NCI-H524 treated with DMSO at 0.1 percent for 48 hours (cell line): ENCODE measurements around the gene PREPL.

Experiments
- DNase-seq: peaks from one replicate; lab custom pipeline; 2025; lab: John Stamatoyannopoulos, UW

PREPL gene

DNA sequence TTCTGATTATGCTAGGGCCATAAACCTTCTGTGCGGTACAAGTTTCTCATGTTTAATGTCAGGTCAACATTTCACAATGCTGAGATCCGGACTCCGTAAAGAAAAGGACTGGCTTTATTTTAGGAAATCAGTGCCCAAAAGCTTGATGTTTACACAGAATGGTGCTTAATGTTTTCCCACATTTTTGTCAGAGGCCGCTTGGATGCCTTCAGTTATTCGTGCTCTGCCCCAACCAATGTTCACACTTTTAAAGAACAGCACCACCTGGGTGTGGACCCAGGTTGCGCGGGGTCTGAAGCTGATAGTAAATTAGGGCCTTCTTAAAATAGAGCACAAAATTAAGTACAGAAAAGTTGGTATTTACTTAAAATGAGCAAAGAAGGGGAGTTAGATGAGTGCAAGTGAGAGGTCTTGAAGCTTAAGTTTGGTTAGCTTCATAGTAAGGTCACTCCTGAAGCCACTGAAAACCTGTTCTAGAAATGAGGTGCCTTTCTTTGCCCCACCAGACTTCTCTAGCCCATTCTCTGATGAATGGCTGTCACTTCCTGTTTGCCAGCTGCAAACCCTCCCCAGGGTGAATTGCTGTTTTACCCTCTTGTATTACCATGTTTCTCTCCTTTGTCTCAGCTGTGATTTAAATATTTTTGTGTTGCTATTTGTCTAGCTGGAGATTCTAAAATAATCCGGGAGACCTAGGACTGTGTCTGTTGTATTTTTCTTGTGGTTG, 65.5 kb downstream of the PREPL start:
- no peak for DNase-seq

DNA sequence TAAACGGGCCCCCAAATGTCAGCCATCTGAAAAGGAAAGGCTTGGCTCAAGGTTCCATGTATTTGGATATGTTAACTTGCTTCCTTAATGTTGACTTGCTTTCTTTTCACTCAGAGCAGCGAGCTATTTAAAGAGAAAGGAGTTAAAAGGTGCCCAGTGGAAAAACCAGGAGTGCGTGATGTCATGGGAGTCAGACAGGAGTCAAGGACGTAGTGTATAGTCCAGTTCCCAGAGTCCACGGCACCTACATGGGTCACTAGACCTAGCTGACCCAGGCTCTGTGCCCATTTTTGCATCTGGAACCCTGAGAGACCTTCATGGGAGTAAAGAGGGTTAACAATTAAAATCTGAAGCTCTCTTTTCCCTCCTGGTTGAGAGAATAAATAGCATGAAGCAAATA, 66.2 kb downstream of the PREPL start:
- no peak for DNase-seq

DNA sequence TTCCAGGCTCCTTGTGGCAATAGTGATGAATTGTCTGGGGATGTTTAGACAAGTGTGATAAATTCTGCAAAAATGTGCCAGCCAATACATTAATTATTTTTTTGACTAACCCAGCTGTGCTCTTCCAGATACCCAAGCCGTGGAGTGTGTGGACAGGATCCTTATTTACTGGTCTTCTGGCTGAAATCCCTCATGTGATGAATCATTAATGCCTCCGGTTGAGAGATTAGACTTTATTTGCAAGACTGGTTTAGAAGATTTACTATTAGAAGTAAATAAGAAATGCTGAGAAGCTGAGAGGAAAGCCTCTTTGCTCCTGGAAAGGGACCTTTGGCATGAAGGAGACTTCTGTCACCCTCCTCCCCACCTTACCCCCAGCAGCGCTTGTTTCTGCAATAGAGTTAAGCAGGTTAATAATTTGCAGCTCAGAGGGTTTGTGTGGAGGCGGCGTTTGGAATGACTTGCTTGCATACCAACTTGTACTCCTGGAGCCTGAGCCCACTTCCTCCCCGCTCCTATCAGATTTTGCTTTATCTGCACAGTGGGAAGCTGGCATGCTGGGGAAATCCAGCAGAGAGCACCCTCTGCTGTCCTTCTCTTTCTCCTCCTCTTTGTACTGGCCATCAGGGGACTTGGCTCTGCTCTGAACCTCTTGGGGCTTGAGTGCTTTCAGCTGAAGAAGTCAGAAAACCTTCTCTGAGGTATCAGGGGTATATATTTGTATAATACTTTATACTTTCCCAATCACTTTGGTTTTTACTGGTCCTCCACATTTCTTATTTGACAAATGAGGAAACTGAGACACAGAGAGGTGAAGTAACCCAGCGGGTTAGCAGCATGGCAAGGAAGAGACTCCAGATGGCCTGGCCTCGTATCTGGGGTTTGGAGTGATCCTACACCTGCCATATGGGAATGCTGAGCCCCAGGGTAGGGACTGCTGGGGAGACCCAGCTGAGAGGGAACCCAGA, 69.7 kb downstream of the PREPL start:
- peak; percentile 74 for DNase-seq

DNA sequence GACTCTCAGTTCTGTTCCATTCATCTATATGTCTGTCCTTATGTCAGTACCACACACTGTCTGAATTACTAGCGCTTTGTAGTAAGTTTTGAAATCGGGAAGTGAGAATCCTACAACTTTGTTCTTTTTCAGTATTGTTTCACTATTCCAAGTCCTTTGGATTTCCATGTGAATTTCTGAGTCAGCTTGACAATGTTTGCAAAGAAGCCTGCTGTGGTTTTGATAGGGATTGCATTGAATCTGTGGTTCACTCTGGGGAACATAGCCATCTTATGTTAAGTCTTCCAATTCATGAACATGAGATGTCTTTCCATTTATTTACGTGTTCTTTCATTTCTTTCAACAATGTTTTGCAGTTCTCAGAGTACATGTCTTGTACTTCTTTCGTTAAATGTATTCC, 71.0 kb downstream of the PREPL start:
- DNase-seq: no peak

DNA sequence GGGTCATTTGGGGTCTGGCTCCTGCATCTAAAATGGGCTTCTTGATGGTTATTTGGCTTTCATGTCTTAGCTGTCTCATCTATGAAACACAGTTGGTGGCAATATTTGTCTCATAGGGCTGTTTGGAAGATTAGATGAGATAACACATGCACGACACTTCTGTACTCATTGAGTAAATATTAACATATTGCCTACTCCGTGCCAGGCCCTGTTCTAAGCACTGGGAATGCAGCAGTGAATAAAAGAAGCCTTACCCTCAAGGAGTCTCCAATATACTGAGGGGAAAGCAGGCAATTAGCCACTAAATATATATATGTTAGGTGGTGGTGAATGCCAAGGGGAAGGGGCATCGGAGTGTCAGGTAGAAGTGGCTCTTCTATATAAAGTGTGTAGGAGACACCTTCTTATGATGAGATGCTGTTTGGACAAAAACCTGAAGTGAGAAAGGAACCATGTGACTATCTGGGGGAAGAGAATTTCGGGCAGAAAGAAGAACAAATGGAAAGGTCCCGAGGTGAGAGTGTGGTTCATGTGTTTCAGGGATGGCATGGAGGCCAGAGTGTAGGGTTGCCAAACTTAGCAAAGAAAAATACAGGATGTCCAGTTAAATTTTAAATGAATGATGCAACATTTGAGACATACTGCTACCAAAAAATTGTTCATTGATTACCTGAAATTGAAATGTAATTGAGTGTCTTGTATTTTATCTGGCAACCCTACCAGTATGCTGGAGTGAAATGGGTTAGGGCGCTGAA, 74.2 kb downstream of the PREPL start:
- no peak for DNase-seq

DNA sequence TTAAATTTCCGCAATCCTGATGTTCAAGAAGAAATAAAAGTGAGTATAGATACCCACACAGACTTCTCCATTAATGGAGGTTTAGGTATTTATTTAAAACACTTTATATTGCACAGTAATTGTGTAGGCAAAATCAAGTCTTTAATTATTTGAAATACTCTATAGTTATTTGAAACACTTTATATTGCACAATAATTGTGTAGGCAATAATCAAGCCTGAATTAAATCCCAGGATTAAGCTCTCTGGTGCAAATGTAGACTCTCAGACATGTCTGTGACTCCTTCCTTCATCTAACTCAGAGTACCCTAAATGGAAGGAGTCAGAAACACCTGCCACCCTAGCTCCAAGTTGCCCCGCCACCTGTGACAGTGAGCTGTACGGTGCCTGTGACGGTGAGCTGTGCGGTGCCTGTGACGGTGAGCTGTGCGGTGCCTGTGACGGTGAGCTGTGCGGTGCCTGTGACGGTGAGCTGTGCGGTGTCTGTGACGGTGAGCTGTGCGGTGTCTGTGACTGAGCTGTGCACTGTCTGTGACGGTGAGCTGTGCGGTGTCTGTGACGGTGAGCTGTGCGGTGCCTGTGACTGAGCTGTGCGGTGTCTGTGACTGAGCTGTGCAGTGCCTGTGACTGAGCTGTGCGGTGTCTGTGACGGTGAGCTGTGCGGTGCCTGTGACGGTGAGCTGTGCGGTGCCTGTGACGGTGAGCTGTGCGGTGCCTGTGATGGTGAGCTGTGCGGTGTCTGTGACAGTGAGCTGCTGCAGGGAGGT, 75.0 kb downstream of the PREPL start:
- DNase-seq: no peak

DNA sequence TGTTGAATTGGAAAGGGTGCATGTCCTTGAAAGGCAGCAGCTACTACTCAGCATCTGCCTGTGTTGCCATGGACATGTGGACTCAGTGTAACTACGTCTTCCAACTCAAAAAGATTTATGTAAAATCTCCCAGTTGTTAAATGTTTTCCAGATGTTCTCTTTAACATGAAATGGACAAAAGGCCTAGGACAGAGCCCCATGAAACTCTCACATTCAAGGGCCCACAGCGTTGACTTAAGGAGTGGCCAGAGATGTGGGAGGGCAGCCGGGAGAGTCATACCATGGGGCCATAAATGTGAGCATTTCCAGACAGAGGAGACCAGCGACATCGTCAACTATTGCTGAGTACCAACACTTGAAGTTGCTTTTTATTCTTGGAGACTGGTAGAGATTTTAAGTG, 76.1 kb downstream of the PREPL start:
- no peak for DNase-seq

DNA sequence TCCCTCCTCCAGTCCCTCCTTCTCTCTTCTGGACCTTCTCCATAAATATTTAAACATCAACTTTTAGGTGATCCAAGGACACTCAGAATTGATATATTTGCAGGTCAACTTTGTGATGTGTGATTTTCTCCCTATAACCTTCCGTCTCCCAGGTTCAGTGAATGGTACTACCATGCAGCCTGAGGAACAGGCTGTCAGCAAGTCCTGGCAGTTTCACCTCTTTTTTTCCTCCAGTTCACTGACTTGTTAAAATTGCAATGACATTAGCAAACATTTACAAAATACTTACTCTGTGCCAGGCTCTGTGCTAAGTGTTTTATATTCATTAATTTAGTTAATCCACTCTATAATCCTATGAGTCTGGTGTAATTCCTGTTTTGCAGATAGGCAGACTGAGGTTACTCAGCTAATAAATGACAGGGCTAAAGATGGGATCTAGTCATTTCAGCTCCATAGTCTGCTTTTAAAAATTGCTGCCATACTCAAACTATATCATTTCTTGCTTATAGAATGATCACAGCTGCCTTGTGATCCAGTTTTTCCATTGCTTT, 78.1 kb downstream of the PREPL start:
- no peak for DNase-seq

DNA sequence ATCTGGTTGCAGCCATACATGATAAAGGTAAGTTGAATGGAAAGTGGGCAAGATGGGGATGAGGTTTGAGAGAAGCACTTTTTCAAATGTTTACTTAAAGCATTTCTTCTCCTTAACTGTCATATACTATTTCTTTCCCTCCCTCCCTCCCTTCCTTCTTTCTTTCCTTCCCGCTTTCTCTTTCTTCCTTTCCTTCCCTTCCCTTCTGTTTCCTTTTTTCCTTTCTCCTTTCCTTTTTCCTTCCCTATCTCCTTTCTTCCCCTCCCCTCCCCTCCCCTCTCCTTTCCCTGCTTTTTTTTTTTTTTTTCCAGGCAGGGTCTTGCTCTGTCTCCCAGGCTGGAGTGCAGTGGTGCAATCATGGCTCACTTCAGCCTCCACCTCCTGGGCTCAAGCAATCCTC, 80.4 kb downstream of the PREPL start:
- DNase-seq: no peak

DNA sequence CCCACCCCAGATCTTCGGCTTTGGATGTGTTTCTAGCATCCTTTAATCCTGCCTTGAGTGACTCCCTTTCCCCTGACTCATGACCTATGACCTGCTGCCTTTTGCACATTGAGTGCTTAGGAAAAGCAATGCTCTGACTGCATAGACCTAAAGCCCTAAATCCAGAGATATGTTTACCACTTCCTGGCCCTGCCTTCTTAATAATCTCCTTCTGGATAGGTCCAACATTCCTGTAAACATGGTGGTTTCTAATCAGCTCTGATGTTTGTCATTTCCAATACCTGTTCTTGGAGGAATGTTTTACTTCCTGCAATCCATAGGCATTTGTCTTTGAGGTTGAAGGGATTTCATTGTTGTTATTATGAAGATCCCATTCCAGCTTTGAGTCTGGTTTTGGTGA, 83.8 kb downstream of the PREPL start:
- DNase-seq: no peak

DNA sequence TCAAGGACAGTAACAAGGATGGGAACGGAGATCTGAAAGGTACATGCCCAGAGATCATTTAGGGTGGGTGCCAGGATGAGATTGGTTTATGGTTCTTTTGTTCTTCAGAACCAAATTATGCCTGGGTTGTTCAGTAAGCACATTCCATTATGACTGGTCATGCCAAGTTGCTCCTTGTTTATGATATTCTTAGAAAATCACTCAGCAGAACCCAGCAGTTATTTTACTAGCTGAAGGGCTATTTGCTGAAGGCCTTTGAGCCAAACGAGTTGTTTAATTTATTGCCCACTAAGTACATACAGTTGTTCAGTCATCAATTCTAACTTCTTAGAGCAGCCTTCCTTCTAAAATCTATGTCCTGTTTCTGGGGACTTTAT, 85.4 kb downstream of the PREPL start:
- no peak for DNase-seq

DNA sequence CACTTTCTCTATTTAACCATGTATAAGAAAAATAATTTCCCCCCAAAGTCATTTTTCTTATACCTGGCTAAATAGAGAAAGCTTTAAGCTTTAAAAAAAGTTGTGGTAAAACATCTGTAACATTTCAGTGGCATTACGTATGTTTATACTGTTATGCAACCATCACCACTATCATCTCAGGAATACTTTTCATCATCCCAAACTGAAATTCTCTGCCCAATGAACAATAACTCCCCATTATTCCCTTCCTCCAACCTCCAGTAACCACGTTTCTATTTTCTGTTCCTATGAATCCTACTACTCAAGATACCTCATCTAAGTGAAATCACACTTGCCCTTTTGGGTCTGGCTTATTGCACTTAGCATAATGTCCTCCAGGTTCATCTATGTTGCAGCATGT, 87.7 kb downstream of the PREPL start:
- no peak for DNase-seq

DNA sequence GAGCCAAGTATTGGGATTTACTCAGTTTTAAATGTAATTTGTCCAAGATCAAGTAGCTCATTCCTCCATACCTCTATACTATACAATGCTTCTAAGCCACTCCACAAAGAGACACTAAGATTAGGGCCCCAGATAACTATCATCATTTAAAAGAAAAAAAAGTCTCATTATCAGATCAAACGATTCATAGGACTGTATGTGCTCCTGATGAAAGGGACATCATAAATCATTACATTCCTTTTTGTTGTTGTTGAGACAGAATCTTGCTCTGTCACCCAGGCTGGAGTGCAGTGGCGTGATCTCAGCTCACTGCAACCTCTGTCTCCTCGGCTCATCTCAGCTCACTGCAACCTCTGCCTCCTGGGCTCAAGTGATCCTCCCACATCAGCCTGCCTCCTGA, 88.2 kb downstream of the PREPL start:
- DNase-seq: no peak

DNA sequence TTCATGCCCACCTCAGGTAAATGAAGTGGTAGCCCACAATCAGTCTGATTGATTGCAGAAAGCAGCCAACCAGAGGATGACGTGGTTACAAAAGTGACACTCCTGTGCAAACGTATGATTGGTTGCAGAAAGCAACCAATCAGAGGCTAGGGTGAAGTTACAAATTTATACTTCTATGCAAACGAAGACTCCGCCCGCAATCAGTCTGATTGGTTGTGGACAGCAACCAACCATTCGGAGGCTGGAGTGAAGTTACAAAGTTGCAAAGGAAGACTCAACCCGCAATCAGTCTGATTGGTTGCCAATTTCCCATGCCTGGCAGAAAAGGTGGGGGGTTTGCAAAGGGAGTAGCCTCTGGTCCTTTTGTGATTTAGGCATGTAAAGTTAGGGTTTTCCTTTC, 90.0 kb downstream of the PREPL start:
- DNase-seq: no peak

DNA sequence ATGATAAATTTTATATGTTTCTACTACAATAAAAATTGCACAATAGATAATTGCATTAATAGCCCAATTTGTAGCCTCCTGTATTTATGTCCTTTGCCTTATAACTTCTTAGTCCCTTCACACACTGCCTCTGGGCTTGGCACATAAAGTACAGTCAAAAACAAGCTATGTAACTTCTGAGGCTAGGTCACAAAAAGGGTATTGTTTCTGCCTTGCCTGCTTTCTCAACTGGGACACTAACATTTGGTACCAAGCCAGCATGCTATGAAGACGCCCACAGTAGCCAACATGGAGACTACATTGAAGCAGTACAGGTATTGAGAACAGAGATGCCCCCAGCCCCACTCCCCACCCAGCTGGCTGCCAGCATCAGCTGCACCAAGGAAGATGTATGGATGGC, 91.5 kb downstream of the PREPL start:
- no peak for DNase-seq

DNA sequence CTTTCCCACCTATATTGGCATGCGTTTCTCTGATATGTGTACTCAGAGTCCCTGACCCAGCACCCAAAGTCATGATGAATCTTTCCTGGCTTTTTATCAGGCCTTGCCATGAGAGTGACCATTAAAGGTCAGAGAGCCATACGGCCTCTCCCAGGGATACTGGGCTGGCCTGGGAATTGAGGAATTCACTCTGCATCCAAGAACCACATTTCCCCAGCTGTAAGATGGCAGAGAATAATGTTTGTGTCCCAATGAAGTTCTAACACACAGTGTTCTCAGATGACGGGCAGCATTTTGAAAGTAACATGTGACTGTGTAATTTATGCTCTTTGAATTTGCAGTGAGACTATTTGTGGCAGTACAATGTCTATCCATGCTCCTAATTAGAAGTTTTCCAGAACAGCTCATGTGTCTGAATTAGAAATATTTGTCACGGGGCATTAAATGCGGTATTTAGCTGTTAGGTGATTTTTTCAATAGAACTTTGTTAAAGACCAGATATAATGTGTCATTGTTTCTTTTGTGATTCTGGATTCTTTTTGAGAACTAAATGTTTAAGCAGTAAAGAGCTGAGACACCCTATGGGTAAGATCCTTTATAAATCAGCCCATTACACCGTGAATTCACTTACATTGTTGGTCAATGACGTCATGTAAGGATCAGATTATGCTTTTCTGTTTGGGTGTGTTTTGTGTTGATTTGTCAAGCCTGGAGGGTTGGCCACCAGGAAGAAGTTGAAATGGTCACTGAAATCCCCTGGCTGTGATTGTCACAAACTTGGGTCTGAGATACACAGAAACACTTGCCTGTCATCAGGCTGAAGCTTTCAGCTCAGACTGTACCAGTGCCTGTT, 93.3 kb downstream of the PREPL start:
- no peak for DNase-seq
